Activated T-cell treated with anti-CD3 and anti-CD28 coated beads, Interleukin-2, amount 50 U/mL, for 72 hours (primary cell): Measurements from ENCODE around the gene SERTAD3. TPM values are rescaled to one million over a fixed set of nuclear protein-coding genes. Genes with fewer than 3 reads are reported as not detected.

Source experiments
- ATAC-seq, 2 donors: fragments of 150-1000 bp; cut with Tn5 transposase; replicated peaks in 1 of 2; 2 replicates each; pipeline ENCODE4 v1.10.0; 2021; ENCODE audit warnings: moderate library complexity in 2 of 2, mild to moderate bottlenecking in 1 of 2
- DNase-seq, 2 donors: peaks; one replicate each; pipeline ENCODE4 v3.0.0; 2021 to 2022; ENCODE audit warnings: mixed read lengths in 1 of 2
- H3K27ac Mint-ChIP-seq: one replicate; pipeline ENCODE4 v1.8.0; 2022; ENCODE audit warnings: mild to moderate bottlenecking, moderate library complexity, mixed read lengths
- H3K27me3 Mint-ChIP-seq: one replicate; pipeline ENCODE4 v1.8.0; 2022; ENCODE audit warnings: low read depth, mixed read lengths
- H3K36me3 Mint-ChIP-seq, 2 donors: one replicate each; pipeline ENCODE4 v1.8.0; 2022; ENCODE audit warnings: mixed read lengths in 2 of 2, mild to moderate bottlenecking in 1 of 2; ENCODE audit not compliant: insufficient read depth in 2 of 2
- H3K4me1 Mint-ChIP-seq: one replicate; pipeline ENCODE4 v1.8.0; 2022; ENCODE audit warnings: low read depth, mixed read lengths
- H3K4me3 Mint-ChIP-seq, 2 donors: one replicate each; pipeline ENCODE4 v1.8.0; 2022; ENCODE audit warnings: mild to moderate bottlenecking in 2 of 2, mixed read lengths in 2 of 2, moderate library complexity in 2 of 2
- H3K9me3 Mint-ChIP-seq, 2 donors: one replicate each; pipeline ENCODE4 v1.8.0; 2022; ENCODE audit warnings: mixed read lengths in 2 of 2
- total RNA-seq, 2 donors: library from RNA; stranded (reverse); gene quantifications; one replicate each; pipeline ENCODE4 v1.2.3, GENCODE V29; 2022

The SERTAD3 gene
- total RNA-seq, 2 donors from 2014 or later, result 12.6 to 16.3 TPM

- H3K4me1 Mint-ChIP-seq, result peaks cover 39% of the 10 kb centered on the region
- no peak overlapping the region for H3K27ac Mint-ChIP-seq
- DNase-seq (peak; percentile 90), ATAC-seq (peak; percentile 67 to 75)
- H3K4me3 Mint-ChIP-seq, result peak overlapping the region; percentile 89 to 91
- no peaks in the 10 kb centered on the region for H3K9me3 Mint-ChIP-seq
- H3K36me3 Mint-ChIP-seq, result no peaks in the 10 kb centered on the region
- H3K27me3 Mint-ChIP-seq, result no peaks in the 10 kb centered on the region
Measured at GRCh38 chr19:40403262-40403984, 40.7 kb downstream of the SERTAD3 start.

- Mint-ChIP-seq H3K27me3 (no peaks in the 10 kb centered on the region), H3K4me1 (peaks cover 30% of the 10 kb centered on the region), H3K9me3 (no peaks in the 10 kb centered on the region), H3K27ac (no peak overlapping the region), H3K36me3 (no peaks in the 10 kb centered on the region), H3K4me3 (no peak overlapping the region)
- ATAC-seq (no peak), DNase-seq (no peak)
Measured at GRCh38 chr19:40400559-40400958, 43.6 kb downstream of the SERTAD3 start.

GRCh38 chr19:40398417-40399131 lies 45.6 kb downstream of the SERTAD3 start:
- peak; percentile 63 to 75 for DNase-seq

GRCh38 chr19:40397568-40397906 lies 46.6 kb downstream of the SERTAD3 start:
- H3K9me3 Mint-ChIP-seq, result no peaks in the 10 kb centered on the region
- no peaks in the 10 kb centered on the region for H3K27me3 Mint-ChIP-seq
- DNase-seq (no peak), ATAC-seq (no peak)
- H3K36me3 Mint-ChIP-seq, result no peaks in the 10 kb centered on the region
- no peak overlapping the region for H3K4me3 Mint-ChIP-seq
- no peak overlapping the region for H3K27ac Mint-ChIP-seq
- peaks cover 13% of the 10 kb centered on the region for H3K4me1 Mint-ChIP-seq

More at GRCh38 chr19:40398417-40399131, 45.6 kb downstream of the SERTAD3 start:
- Mint-ChIP-seq H3K36me3 (no peaks in the 10 kb centered on the region), H3K4me1 (peaks cover 21% of the 10 kb centered on the region), H3K4me3 (peak overlapping the region in 1 of 2 donors; percentile 14), H3K27me3 (no peaks in the 10 kb centered on the region), H3K9me3 (no peaks in the 10 kb centered on the region), H3K27ac (no peak overlapping the region)
- ATAC-seq, result peak; percentile 76 to 84

- DNase-seq (no peak), ATAC-seq (no peak)
- Mint-ChIP-seq H3K4me1 (peaks cover 13% of the 10 kb centered on the region), H3K36me3 (no peaks in the 10 kb centered on the region), H3K4me3 (no peak overlapping the region), H3K9me3 (no peaks in the 10 kb centered on the region), H3K27ac (no peak overlapping the region), H3K27me3 (no peaks in the 10 kb centered on the region)
Measured at GRCh38 chr19:40396886-40397567, 47.1 kb downstream of the SERTAD3 start.

GRCh38 chr19:40395956-40396355 lies 48.2 kb downstream of the SERTAD3 start:
- H3K27ac Mint-ChIP-seq, result no peak overlapping the region
- H3K27me3 Mint-ChIP-seq, result no peaks in the 10 kb centered on the region
- peaks cover 11% of the 10 kb centered on the region for H3K4me1 Mint-ChIP-seq
- H3K4me3 Mint-ChIP-seq, result no peak overlapping the region
- H3K36me3 Mint-ChIP-seq, result no peaks in the 10 kb centered on the region
- ATAC-seq (no peak), DNase-seq (no peak)
- no peaks in the 10 kb centered on the region for H3K9me3 Mint-ChIP-seq

- DNase-seq (no peak), ATAC-seq (no peak)
- Mint-ChIP-seq H3K36me3 (no peaks in the 10 kb centered on the region), H3K4me1 (peaks cover 7% of the 10 kb centered on the region), H3K27ac (no peak overlapping the region), H3K27me3 (no peaks in the 10 kb centered on the region), H3K4me3 (no peak overlapping the region), H3K9me3 (no peaks in the 10 kb centered on the region)
Measured at GRCh38 chr19:40394816-40395210, 49.3 kb downstream of the SERTAD3 start.

- ATAC-seq (no peak), DNase-seq (no peak)
- Mint-ChIP-seq H3K4me1 (peaks cover 3% of the 10 kb centered on the region), H3K36me3 (no peaks in the 10 kb centered on the region), H3K27ac (no peak overlapping the region), H3K27me3 (no peaks in the 10 kb centered on the region), H3K4me3 (no peak overlapping the region), H3K9me3 (no peaks in the 10 kb centered on the region)
Measured at GRCh38 chr19:40393894-40394815, 50.0 kb downstream of the SERTAD3 start.

GRCh38 chr19:40392894-40393517 lies 51.1 kb downstream of the SERTAD3 start:
- no peaks in the 10 kb centered on the region for H3K36me3 Mint-ChIP-seq
- H3K4me3 Mint-ChIP-seq, result no peak overlapping the region
- no peak overlapping the region for H3K27ac Mint-ChIP-seq
- H3K27me3 Mint-ChIP-seq, result no peaks in the 10 kb centered on the region
- no peaks in the 10 kb centered on the region for H3K9me3 Mint-ChIP-seq
- DNase-seq (no peak), ATAC-seq (peak in 1 of 2 donors; percentile 22)
- H3K4me1 Mint-ChIP-seq, result no peaks in the 10 kb centered on the region

- Mint-ChIP-seq H3K4me1 (no peaks in the 10 kb centered on the region), H3K9me3 (no peaks in the 10 kb centered on the region), H3K27me3 (no peaks in the 10 kb centered on the region), H3K36me3 (no peaks in the 10 kb centered on the region), H3K27ac (no peak overlapping the region), H3K4me3 (no peak overlapping the region)
- DNase-seq, result no peak
- no peak for ATAC-seq
Measured at GRCh38 chr19:40392123-40392522, 52.0 kb downstream of the SERTAD3 start.
